ENCODE measurements around the gene SLX9.

GRCh38 chr21:44959376-44960091 is 19.7 kb downstream of the SLX9 start:
- TF ChIP-seq, protein P1, sequence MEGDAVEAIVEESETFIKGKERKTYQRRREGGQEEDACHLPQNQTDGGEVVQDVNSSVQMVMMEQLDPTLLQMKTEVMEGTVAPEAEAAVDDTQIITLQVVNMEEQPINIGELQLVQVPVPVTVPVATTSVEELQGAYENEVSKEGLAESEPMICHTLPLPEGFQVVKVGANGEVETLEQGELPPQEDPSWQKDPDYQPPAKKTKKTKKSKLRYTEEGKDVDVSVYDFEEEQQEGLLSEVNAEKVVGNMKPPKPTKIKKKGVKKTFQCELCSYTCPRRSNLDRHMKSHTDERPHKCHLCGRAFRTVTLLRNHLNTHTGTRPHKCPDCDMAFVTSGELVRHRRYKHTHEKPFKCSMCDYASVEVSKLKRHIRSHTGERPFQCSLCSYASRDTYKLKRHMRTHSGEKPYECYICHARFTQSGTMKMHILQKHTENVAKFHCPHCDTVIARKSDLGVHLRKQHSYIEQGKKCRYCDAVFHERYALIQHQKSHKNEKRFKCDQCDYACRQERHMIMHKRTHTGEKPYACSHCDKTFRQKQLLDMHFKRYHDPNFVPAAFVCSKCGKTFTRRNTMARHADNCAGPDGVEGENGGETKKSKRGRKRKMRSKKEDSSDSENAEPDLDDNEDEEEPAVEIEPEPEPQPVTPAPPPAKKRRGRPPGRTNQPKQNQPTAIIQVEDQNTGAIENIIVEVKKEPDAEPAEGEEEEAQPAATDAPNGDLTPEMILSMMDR (IDR thresholded peaks at IDR 0.05), result no peak
- TF ChIP-seq POLR2A (IDR thresholded peaks at IDR 0.05) (no peak), EP300 (IDR thresholded peaks at IDR 0.05) (no peak), POLR2AphosphoS5 (IDR thresholded peaks at IDR 0.05) (no peak)

All from sigmoid colon (tissue), 4 donors.